OCI-M2 (cell line): Measurements from ENCODE around the gene DIAPH3.

Experiments used
- DNase-seq: peaks from one replicate; lab custom pipeline; 2025; ENCODE audit not compliant: unreplicated experiment; lab: John Stamatoyannopoulos, UW

DIAPH3 gene

DNA sequence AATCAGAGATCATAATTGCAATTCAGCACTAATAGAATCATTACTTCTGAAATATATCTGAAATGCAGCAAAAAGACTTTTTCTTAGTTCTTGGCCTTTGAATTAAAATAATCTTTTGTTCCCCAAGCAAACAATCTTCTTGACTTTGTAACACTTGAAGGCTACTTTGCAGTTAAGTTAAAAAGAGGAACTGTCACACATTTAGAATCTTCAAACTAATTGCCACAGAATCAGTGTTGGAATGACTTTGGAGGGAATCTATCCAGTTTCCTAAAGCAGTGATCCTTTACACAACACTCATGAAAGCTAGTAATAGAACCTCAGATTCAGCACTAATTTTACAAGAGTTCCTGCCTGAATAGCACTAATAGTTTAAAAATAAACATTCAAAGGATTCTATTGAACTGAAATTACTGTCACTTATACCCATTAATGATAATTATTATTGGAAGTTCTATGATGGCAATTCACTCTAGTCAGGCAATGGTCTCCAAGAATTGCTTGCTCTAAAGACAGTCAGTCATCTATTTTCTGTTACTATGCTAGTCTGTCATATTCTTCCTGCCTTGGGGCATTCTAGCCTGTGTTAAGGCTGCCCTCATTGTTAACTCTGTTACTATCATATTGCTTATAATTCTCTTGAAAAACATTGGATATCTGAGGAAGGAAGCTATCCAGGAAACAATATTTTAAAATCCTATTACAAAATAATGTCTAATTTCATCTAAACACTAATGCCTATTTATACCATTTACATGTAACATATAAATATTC lies 362.4 kb downstream of the DIAPH3 start:
- no peak for DNase-seq

DNA sequence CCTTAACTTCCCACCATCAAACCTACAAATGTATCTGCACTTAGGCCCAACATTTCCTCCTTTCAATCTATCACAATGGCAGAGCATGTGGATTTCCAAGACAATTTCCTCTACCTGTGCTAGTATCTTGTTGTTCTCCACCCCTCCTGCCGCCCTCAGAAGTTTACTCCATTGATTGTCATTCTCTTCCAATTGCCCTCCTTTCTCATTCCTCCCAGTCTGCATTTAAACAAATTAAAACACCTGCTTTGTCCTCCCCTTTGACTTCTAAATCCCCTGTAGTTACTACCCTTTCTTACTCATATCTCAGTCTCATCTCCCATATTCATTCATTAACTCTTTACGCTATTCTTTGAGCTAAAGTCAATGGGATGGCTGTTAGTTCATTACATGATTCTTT lies 370.6 kb downstream of the DIAPH3 start:
- DNase-seq, result no peak

DNA sequence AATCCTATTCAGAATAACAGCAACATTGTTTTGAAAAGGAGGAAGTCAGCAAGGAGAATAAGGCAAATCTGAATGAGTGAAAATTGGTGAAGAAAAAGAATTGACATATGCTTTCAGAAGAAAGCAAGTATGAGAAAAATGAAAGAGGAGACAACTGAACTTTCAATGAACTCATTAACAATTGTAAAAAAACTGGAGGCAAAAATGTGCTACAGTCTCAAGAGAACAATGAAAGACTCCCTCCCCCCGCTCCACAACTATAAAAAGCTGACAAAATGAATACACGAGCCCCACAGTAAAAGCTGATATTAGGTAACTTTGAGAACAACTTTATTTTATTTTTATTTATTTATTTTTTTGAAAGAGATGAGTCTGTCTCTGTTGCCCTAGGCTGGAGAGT lies 373.1 kb downstream of the DIAPH3 start:
- no peak for DNase-seq

DNA sequence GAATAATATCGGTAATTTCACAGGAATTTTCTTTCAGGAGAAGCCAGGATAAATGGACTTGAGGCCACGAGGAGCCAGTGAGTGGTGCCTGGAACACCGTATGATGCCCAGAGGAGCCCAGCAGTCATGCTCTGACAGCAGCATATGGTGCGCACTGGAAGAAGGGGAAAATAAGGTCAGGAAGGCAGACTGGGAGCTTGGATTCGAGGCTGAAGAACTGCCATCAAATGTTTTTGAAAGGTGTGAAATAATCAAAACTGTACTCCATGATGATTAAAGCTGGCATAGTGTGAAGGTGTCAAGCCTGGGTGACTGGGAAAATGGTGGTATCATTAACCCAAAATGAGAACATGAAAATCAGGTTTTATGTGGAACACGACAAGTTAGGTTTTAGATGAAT lies 374.2 kb downstream of the DIAPH3 start:
- no peak for DNase-seq

DNA sequence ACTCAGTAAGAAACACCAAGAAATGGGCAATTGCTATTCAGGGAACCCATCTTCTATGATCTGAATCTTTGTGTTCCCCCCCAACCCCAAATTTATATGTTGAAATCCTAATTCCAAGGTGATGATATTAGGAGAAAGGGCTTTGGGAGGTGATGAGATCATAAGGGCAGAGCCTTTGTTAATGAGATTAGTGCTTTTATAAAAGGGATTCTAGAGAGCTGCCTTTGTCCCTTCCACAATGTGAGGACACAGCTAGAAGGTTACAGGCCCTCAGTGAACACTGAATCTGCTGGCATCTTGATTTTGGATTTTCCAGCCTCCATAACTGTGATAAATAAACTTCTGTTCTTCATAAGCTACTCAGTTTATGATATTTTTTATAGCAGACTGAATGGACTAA lies 376.0 kb downstream of the DIAPH3 start:
- no peak for DNase-seq

DNA sequence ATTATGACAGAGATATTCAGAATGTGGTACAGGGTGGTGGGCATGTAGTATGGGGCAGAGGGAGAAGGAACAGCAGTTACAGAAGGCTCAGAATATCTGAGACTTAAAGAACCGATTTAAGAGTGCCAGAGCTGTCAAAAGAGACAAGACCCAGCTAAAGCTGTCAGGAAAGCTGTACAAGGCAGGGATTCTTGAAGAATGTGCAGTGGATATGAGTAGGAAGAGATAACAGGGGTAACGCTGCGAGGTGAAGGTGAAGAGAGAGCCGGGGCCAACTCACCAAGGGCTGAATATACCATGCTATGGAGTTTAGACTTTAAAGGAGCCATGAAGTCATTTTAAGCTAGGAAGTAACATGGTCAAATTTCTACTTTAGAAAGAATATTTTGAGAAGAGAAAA lies 381.0 kb downstream of the DIAPH3 start:
- DNase-seq, result no peak

DNA sequence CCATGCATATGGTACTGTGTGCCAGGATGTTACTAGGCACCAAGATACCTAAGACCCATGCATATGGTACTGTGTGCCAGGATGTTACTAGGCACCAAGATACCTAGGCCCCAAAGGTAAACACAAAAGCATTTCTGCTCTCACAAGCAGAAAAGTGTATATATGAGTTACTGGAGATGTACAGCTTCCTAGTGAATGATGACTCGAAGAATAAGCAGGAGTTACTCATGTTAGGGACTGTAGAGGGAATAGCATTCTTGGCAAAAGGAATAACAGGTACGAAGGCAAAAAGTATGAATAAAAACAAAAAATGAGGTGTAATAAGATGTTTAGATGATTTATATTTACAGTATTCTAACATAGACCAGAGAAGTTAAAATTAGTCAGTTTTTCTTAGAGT lies 383.7 kb downstream of the DIAPH3 start:
- no peak for DNase-seq

DNA sequence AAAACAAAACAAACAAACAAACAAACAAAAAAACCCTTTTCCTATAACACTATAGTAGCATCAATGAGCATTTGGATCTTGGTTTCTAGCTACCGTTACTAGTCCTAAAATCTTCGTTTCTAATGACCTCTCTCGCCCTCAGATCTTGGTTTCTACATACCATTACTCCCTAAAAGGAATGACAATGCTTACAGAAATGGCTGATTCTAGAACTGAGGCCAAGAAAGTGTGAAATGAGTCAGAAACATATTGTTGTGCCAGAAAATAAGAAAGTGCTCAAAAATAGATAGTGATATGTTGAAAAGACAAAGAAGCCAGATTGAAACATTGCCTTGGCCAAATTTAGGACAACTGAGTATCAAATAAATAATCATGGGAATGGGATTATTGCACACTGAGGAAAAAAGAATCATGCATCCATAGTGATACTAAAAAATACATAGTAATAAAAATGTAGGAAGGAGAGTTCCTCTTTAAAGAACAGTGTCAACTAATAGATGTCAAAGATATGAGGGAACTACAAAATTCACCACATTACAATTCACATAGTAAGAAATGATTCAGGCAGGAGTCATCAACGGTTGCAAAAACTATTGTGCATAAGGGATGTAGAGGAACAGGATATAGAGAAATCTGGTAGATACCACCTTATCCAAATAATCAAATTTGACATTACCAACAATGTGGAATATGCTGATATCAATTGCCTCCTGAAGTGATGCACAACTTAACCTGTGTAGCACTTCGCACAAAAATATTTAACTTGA lies 386.6 kb downstream of the DIAPH3 start:
- DNase-seq, result no peak

DNA sequence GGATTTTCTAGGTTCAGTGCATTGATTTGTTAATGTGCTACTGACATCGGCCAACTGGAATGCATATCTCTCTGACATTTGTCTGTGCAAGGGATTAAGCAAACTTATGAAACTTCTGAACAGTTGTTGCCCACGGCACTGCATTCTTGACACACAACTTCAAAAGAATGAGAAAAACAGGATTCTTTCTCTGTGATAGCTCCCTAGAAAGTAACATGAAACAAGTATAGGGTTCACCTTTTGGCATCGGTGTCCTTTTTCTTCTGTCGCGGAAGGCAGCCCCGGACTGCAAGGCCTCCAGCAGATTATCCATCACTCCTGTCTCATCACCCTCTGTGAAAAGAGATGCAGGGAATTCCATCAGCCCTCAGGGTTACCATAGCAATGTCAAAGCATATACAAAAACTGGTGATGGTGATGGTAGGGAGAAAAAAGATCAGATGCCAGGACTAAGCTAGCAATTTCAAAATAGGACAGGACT lies 389.2 kb downstream of the DIAPH3 start:
- DNase-seq, result no peak

DNA sequence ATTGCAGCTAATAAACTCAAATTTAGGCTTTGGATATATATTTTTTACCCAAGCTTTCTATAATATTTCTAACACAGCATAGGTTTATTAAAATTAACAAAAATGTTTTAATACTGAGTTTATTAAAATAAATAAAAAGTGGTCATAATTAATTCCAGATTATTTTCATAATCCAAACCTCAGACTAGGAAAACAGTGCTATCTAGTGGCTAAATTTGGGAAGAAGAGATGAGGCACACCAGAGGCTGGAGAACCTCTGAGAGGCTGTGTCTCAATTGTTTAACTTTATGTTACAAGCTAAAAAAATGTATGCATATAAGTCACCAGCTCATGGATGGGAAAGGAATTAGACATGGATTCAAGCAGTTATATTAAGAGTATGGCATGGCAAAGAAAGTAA lies 392.5 kb downstream of the DIAPH3 start:
- no peak for DNase-seq

DNA sequence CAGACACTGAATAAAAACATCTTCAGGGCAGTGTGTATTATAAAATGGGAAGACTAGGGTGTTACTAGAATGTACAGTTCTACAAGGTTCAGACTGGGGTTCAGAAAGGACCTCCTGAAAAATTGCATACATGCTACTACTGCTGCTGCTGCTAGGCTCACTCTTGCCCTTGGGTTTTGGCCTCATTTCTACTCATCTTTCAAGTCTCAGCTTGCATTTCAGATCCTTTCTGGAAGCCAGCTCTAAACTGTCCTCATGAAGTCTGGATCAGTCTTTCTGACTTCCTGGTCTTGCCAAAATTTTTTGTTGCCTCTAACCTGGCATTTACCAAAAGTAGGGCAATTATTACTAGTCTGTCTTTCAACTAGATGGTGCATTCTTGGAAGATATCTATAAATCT lies 393.3 kb downstream of the DIAPH3 start:
- DNase-seq, result no peak

DNA sequence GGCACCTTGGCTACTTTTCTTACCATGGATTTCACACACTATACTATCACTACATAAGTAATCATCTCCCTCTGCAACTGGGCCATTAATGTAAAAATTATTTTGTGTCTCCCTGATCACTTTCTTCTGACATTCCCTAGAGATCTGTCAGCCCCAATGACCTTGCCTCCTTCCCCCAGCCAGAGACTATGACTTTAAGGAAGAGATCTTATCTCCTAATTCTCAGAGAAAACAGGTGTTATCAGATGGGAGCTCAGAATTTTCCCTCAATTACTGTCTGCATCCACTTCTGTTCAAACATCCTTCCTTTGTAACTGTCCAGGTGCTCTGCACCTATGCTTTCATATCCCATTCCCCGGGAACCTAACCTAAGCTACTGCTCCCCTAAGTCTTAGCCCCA lies 397.5 kb downstream of the DIAPH3 start:
- no peak for DNase-seq

DNA sequence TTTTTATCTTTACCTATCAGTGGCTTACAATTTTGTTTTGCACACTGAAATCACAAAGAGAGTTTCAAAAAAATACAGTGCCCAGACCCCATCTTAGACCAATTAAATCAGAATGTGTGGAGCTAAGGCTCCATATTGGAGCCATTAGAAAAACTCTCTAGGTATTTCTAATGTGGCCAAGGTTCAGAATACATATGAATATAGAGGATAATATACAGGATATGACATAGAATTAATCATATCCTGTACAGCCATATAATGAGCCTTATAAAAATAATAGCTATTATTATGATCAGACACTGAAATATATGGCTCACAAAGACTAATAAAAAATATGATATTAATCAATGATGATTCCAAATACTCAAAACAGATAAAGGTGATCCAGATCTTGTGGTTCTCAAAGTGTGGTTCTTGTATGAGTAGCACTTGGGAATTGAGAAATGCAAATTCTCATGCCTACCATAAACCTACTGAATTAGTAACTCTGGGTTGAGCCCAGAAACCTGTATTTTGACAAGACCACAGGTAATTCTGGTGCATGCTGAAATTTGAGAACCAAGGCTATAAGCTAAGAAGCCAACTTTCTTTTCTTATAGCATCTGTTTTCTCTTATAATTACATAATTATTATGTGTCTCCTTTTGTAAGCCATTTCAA lies 408.0 kb downstream of the DIAPH3 start:
- DNase-seq, result no peak

DNA sequence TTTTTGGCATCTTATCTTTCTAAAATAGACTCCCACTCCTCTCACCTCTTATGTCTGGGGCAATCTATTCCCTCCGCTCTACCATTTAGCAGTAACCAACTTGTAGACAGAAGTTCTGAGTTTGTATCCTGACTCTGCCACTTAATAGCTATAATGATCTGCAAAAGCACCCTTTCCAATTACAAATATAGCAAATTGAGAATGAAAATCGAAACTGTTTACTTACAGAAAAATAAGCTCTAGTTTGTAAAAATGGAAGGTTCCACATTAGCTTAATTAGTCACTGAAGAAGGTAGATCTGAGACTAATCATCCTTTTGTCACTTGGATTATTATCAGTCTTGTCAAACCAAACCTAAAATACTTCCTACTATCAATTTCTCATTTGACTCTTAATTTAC lies 409.3 kb downstream of the DIAPH3 start:
- no peak for DNase-seq

DNA sequence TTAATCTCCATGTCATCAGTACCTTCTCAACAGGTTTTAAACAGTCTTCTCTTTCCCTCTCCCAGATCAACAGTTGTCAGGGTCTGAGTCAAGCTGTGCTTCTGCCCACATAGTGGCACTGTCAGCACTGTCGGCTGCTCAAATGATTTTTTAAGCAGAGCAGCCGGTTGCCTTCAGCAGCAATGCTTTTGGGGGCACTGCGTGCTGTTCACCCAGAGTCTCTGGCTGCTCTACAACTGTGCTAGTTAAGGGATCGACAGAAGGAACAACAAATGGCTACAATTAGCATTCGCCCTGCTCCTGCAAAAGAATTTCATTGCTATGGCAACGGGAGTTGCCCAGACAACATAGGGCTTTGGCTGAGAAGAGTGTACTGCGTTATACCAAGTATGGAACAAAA lies 412.9 kb downstream of the DIAPH3 start:
- no peak for DNase-seq

DNA sequence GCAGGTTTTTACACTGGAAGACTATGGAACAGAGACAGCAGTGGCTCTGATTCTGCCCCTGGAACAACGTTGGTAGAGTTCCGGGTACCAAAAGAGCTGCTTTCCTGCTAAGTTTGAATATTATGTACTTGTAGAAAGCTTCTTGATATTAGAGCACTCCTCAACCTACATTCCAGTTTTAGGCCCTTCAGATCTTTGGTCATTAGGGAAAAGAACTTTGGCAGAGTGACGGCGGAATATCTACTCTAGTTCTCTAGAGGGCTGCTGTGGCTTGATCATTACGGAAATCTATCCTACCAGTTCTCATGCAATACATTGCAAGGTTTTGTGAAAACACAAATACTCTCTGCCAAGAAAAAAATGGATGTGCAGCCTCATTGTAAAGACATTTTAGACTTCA lies 415.7 kb downstream of the DIAPH3 start:
- no peak for DNase-seq

DNA sequence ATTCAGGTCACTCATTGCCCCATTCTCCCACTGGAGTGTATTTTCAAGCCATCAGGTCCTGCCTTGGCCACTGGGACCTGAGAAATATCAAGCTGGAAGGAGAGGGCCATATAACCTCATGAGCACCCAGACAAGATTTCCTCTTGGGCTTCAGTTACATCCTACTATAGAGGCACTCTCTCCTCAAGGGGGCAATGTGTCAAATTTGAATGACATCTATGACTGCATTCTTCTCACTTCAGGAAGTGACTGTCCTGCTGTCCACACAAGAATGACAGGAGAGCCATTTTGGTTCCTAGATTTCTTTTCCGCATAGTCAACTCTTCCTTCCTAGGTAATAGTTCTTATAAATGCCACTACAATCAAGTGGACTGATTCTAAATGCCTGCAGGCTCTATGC lies 416.2 kb downstream of the DIAPH3 start:
- no peak for DNase-seq

DNA sequence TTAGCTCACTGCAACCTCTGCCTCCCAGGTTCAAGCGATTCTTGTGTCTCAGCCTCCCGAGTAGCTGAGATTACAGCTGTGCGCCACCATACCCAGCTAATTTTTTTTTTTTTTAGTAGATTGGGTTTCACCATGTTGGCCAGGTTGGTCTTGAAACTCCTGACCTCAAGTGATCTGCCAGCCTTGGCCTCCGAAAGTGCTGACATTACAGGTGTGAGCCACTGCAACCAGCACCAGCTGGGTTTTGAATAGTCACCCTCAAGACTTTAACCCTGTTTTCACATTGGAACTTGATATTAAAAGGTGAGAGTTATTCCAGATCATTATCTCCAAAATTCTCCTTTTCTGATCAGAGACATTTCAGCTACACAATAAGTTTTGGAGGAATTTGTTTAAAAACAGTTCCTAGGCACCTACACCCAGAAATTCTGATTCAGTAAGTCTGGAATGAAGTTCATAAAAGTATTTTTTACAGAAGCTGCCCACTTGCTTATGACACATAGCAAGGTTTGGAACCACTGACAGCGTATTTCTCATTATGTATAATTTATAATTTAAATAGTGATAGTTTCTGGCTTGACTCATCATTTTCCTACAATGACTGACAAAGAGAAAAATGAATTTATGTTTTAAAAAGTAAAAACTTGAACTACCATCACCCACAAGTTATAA lies 417.3 kb downstream of the DIAPH3 start:
- DNase-seq, result no peak

DNA sequence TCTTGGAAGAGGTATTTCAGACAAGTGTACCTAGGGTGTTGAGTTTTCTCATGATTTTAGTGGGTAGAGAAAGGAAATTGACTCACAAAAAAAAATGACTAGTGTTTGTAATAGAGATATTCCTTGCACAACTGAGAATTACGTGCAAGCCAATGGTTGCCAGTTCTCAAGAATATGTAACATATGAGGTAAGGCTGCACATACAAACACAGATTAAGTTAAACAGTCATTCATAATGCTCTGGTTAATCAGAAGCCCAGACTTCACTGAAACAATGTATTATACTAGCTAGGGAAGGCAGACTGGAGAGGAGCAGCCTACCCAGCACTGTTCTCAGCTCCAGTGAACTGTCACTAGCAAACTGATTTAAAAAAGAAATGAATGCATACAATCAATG lies 418.3 kb downstream of the DIAPH3 start:
- no peak for DNase-seq

DNA sequence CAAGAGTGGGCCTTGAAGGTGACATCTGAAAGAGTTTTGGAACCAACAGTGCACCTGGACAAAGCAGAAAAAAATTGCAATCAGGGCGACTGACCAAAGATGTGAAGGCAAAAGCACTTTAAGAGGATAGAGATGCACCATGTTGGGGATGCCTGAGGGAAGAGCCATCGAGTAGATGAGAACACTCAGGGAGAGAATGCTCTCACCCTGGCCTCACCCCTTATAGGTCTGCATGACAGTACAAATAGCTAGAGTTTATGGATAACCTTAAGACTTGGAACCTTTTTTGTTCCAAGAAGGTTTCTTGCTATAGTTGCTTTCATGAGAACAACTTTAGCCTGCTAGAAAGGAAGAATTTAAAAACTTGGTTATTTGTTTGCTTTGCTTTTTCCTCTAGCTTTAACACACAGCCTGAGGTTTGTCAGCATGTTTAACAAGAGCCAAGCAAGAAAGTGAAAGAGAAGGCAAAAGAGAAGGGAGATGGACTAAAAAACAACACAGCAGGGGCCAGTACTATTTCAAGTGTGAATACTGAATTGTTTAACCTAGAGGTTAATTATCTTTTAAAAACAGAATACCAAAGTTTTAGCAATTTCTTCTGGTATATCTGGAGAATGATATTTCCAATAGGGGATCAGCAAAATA lies 418.9 kb downstream of the DIAPH3 start:
- no peak for DNase-seq

DNA sequence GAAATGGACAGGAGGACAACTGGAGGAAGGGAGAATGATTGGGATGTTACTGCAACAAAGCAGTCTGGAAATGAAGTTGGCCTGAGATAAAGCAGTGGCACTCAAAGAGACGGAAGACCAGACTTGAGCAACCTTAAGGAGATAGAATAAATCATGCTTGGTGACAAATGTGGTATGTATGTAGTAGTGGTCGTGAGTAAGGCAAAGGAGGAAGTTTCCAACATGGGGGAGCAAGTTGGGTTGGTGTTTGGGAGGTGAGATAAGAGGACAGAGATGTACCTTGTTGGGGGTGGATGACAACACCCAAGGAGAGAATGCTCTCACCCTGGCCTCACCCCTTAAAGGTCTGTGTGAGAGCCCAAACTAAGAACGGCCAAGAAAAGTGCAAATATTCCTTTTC lies 420.5 kb downstream of the DIAPH3 start:
- no peak for DNase-seq
